ENCODE measurements around the gene CASK.

GRCh38 chrX:41672643-41673042 lies 250.7 kb downstream of the CASK start:
- TF ChIP-seq CTCF (IDR thresholded peaks at IDR 0.05): no peak
- TF ChIP-seq POLR2A (IDR thresholded peaks at IDR 0.05): no peak

Measured in stomach (tissue), 4 donors.